GM23338 (cell line): ENCODE results near the gene GAPVD1.

Experiments
- CREB1 ChIP-seq: fragments of 250-450 bp; sonication (Bioruptor Pico); IDR thresholded peaks from 2 replicates; pipeline ENCODE4 v1.5.0; 2020; ENCODE audit warnings: low read depth, mild to moderate bottlenecking, moderate library complexity
- CTCF ChIP-seq, 2 experiments: fragments of 200-600 bp in 1 of 2; sonication (generic) in 1 of 2; conservative IDR thresholded peaks; 2 replicates each; pipeline versions ENCODE4 v1.5.1 to v1.6.1; 2016 to 2017; ENCODE audit warnings: antibody characterized with exemption in 2 of 2, low read depth in 2 of 2, mild to moderate bottlenecking in 2 of 2, moderate library complexity in 1 of 2
- EZH2 ChIP-seq: fragments of 200-600 bp; sonication (generic); IDR thresholded peaks from one replicate; pipeline ENCODE4 v1.8.0; 2017; ENCODE audit warnings: antibody characterized with exemption, mild to moderate bottlenecking, low read depth; ENCODE audit not compliant: unreplicated experiment
- EZH2phosphoT487 ChIP-seq: fragments of 200-600 bp; sonication (generic); IDR thresholded peaks from one replicate; pipeline ENCODE4 v1.8.1; 2018; ENCODE audit warnings: antibody characterized with exemption; ENCODE audit not compliant: unreplicated experiment
- JUNB ChIP-seq: IDR thresholded peaks from one replicate; pipeline ENCODE4 v1.6.1; 2016; ENCODE audit warnings: antibody characterized with exemption; ENCODE audit not compliant: unreplicated experiment
- NANOG ChIP-seq: IDR thresholded peaks from 2 replicates; pipeline ENCODE4 v1.6.1; 2016; ENCODE audit warnings: antibody characterized with exemption, borderline replicate concordance
- POLR2AphosphoS5 ChIP-seq: IDR thresholded peaks from 2 replicates; pipeline ENCODE4 v1.6.1; 2016; ENCODE audit warnings: antibody characterized with exemption, low read depth
- REST ChIP-seq: IDR thresholded peaks from one replicate; pipeline ENCODE4 v1.6.1; 2018; ENCODE audit warnings: antibody characterized with exemption; ENCODE audit not compliant: unreplicated experiment
- STAT1 ChIP-seq: IDR thresholded peaks from one replicate; pipeline ENCODE4 v1.6.1; 2016; ENCODE audit warnings: antibody characterized with exemption; ENCODE audit not compliant: unreplicated experiment
- ZNF114 ChIP-seq: fragments of 250-450 bp; sonication (Bioruptor Pico); IDR thresholded peaks from 2 replicates; pipeline ENCODE4 v1.5.0; 2020; ENCODE audit warnings: mild to moderate bottlenecking, moderate library complexity
- ZNF331 ChIP-seq: fragments of 250-450 bp; sonication (Bioruptor Pico); IDR thresholded peaks from 2 replicates; pipeline ENCODE4 v1.5.0; 2020; ENCODE audit warnings: low read depth, mild to moderate bottlenecking, moderate library complexity
- TF ChIP-seq, protein P1 (sequence below): IDR thresholded peaks from 2 replicates; pipeline ENCODE4 v1.6.1; 2016; ENCODE audit warnings: antibody characterized with exemption

- TF ChIP-seq EZH2 (no peak), CTCF (conservative IDR thresholded peaks at IDR 0.05; ENCODE audit: low read depth in 2 of 2) (no peak), POLR2AphosphoS5 (no peak), ZNF331 (CRISPR knock-in tag) (no peak), EZH2phosphoT487 (no peak), ZNF114 (CRISPR knock-in tag) (no peak), JUNB (no peak), REST (no peak), CREB1 (CRISPR knock-in tag) (no peak), NANOG (no peak), STAT1 (no peak)
- TF ChIP-seq, protein P1, sequence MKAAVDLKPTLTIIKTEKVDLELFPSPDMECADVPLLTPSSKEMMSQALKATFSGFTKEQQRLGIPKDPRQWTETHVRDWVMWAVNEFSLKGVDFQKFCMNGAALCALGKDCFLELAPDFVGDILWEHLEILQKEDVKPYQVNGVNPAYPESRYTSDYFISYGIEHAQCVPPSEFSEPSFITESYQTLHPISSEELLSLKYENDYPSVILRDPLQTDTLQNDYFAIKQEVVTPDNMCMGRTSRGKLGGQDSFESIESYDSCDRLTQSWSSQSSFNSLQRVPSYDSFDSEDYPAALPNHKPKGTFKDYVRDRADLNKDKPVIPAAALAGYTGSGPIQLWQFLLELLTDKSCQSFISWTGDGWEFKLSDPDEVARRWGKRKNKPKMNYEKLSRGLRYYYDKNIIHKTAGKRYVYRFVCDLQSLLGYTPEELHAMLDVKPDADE: no peak
These were observed 154.9 kb downstream of the GAPVD1 start for GRCh38 chr9:125416517-125416916.
